HEK293 (cell line): ENCODE results near the gene KLF7.

Experiments
- CTCF ChIA-PET: fragments of 350-600 bp; formaldehyde crosslinking; extraction: SDS; loops from one replicate; lab custom pipeline; 2021; ENCODE audit warnings: antibody characterized with exemption; lab: Yijun Ruan, JAX
- POLR2A ChIA-PET: fragments of 300-600 bp; formaldehyde crosslinking; extraction: SDS; loops from one replicate; lab custom pipeline; 2020; ENCODE audit warnings: antibody characterized with exemption, inconsistent platforms; lab: Yijun Ruan, JAX
- H3K27ac ChIP-seq: fragments of 200-500 bp; sonication (Bioruptor generic); 2 replicates; pipeline ENCODE4 v1.5.1; 2014; ENCODE audit warnings: low read depth, low read length, control low read depth, inconsistent platforms; ENCODE audit errors: extremely low read depth
- H3K36me3 ChIP-seq, 2 experiments: fragments of 200-500 bp in 1 of 2; sonication (Bioruptor generic) in 1 of 2; 1 replicate in 1 of 2; 2 replicates in 1 of 2; pipeline ENCODE4 v1.5.1; 2014 to 2017; ENCODE audit warnings: inconsistent platforms in 2 of 2, low read length in 2 of 2; ENCODE audit not compliant: control insufficient read depth in 2 of 2, insufficient read depth in 1 of 2
- H3K4me1 ChIP-seq: fragments of 200-500 bp; sonication (Bioruptor generic); 2 replicates; pipeline ENCODE4 v1.5.1; 2014; ENCODE audit warnings: mild to moderate bottlenecking, low read length, inconsistent platforms; ENCODE audit not compliant: control insufficient read depth, insufficient read depth
- H3K4me3 ChIP-seq: 2 replicates; pipeline ENCODE4 v1.5.1; 2011; ENCODE audit warnings: low read depth, mild to moderate bottlenecking, control low read depth, low read length, moderate library complexity
- H3K9me3 ChIP-seq: fragments of 200-500 bp; sonication (Bioruptor generic); 2 replicates; pipeline ENCODE4 v1.5.1; 2014; ENCODE audit warnings: low read depth, low read length, inconsistent platforms; ENCODE audit not compliant: control insufficient read depth, insufficient read depth
- BCL11A ChIP-seq: fragments of 450-650 bp; formaldehyde crosslinking; IDR thresholded peaks from 2 replicates; pipeline ENCODE4 v1.5.1; 2016; ENCODE audit warnings: low read depth, missing biosample characterization, missing genetic modification characterization
- CTCF ChIP-seq: fragments of 450-650 bp; formaldehyde crosslinking; IDR thresholded peaks from 2 replicates; pipeline ENCODE4 v1.5.1; 2016; ENCODE audit warnings: missing biosample characterization, missing genetic modification characterization
- EGR2 ChIP-seq: fragments of 450-650 bp; formaldehyde crosslinking; IDR thresholded peaks from 2 replicates; pipeline ENCODE4 v1.5.1; 2016; ENCODE audit warnings: low read depth, missing biosample characterization, missing genetic modification characterization
- GLI2 ChIP-seq: fragments of 450-650 bp; formaldehyde crosslinking; IDR thresholded peaks from 2 replicates; pipeline ENCODE4; 2017; ENCODE audit warnings: missing biosample characterization, missing genetic modification characterization, low read depth, borderline replicate concordance
- GLI4 ChIP-seq: fragments of 450-650 bp; formaldehyde crosslinking; IDR thresholded peaks from 2 replicates; pipeline ENCODE4 v1.5.1; 2016; ENCODE audit warnings: missing biosample characterization, missing genetic modification characterization
- GLIS2 ChIP-seq: fragments of 450-650 bp; formaldehyde crosslinking; IDR thresholded peaks from 2 replicates; pipeline ENCODE4 v1.5.1; 2016; ENCODE audit warnings: missing biosample characterization, missing genetic modification characterization
- HOXA7 ChIP-seq: sonication (generic); formaldehyde crosslinking; IDR thresholded peaks from 2 replicates; pipeline ENCODE4 v1.8.1; 2022; ENCODE audit warnings: missing genetic modification reagents, borderline replicate concordance
- SP3 ChIP-seq: fragments of 450-650 bp; formaldehyde crosslinking; IDR thresholded peaks from 2 replicates; pipeline ENCODE4 v1.5.1; 2016; ENCODE audit warnings: missing biosample characterization, missing genetic modification characterization
- ZEB2 ChIP-seq: fragments of 450-650 bp; formaldehyde crosslinking; IDR thresholded peaks from 2 replicates; pipeline ENCODE4 v1.5.1; 2016; ENCODE audit warnings: missing biosample characterization, missing genetic modification characterization
- ZFP41 ChIP-seq: fragments of 450-650 bp; formaldehyde crosslinking; IDR thresholded peaks from 2 replicates; pipeline ENCODE4 v1.5.1; 2016; ENCODE audit warnings: missing biosample characterization, missing genetic modification characterization, borderline replicate concordance
- ZNF112 ChIP-seq: fragments of 450-650 bp; formaldehyde crosslinking; IDR thresholded peaks from 2 replicates; pipeline ENCODE4 v1.5.0; 2017; ENCODE audit warnings: missing biosample characterization, missing genetic modification characterization
- ZNF121 ChIP-seq: fragments of 450-650 bp; formaldehyde crosslinking; IDR thresholded peaks from 2 replicates; pipeline ENCODE4 v1.5.1; 2016; ENCODE audit warnings: missing biosample characterization, missing genetic modification characterization
- ZNF132 ChIP-seq: fragments of 450-650 bp; formaldehyde crosslinking; IDR thresholded peaks from 2 replicates; pipeline ENCODE4 v1.5.1; 2017; ENCODE audit warnings: missing biosample characterization, missing genetic modification characterization, borderline replicate concordance
- ZNF169 ChIP-seq: fragments of 450-650 bp; formaldehyde crosslinking; IDR thresholded peaks from 2 replicates; pipeline ENCODE4 v1.5.1; 2016; ENCODE audit warnings: missing biosample characterization, missing genetic modification characterization
- ZNF214 ChIP-seq: fragments of 450-650 bp; formaldehyde crosslinking; IDR thresholded peaks from 2 replicates; pipeline ENCODE4 v1.5.1; 2017; ENCODE audit warnings: missing biosample characterization, mild to moderate bottlenecking, missing genetic modification characterization, borderline replicate concordance
- ZNF221 ChIP-seq: fragments of 450-650 bp; formaldehyde crosslinking; IDR thresholded peaks from 2 replicates; pipeline ENCODE4 v1.5.1; 2017; ENCODE audit warnings: missing biosample characterization, missing genetic modification characterization, borderline replicate concordance
- ZNF292 ChIP-seq: fragments of 450-650 bp; formaldehyde crosslinking; IDR thresholded peaks from 2 replicates; pipeline ENCODE4 v1.5.1; 2016; ENCODE audit warnings: low read depth, missing biosample characterization, missing genetic modification characterization, borderline replicate concordance
- ZNF404 ChIP-seq: fragments of 450-650 bp; formaldehyde crosslinking; IDR thresholded peaks from 2 replicates; pipeline ENCODE4 v1.5.1; 2017; ENCODE audit warnings: missing biosample characterization, missing genetic modification characterization
- ZNF426 ChIP-seq: fragments of 450-650 bp; formaldehyde crosslinking; IDR thresholded peaks from 2 replicates; pipeline ENCODE4 v1.5.1; 2017; ENCODE audit warnings: missing biosample characterization, missing genetic modification characterization, mild to moderate bottlenecking, inconsistent platforms, moderate library complexity
- ZNF48 ChIP-seq: fragments of 450-650 bp; formaldehyde crosslinking; IDR thresholded peaks from 2 replicates; pipeline ENCODE4 v1.5.1; 2016; ENCODE audit warnings: missing biosample characterization, missing genetic modification characterization
- ZNF580 ChIP-seq: fragments of 450-650 bp; formaldehyde crosslinking; IDR thresholded peaks from 2 replicates; pipeline ENCODE4 v1.5.1; 2016; ENCODE audit warnings: missing biosample characterization, missing genetic modification characterization
- ZNF621 ChIP-seq: fragments of 450-650 bp; formaldehyde crosslinking; IDR thresholded peaks from 2 replicates; pipeline ENCODE4 v1.5.1; 2017; ENCODE audit warnings: missing biosample characterization, missing genetic modification characterization
- ZNF626 ChIP-seq: fragments of 450-650 bp; sonication (Bioruptor Pico); formaldehyde crosslinking; IDR thresholded peaks from 2 replicates; pipeline ENCODE4 v1.5.1; 2018; ENCODE audit warnings: missing biosample characterization, missing genetic modification characterization, inconsistent platforms
- ZNF692 ChIP-seq: fragments of 450-650 bp; formaldehyde crosslinking; IDR thresholded peaks from 2 replicates; pipeline ENCODE4 v1.5.1; 2016; ENCODE audit warnings: missing biosample characterization, missing genetic modification characterization
- ZNF707 ChIP-seq: fragments of 450-650 bp; formaldehyde crosslinking; IDR thresholded peaks from 2 replicates; pipeline ENCODE4 v1.5.1; 2016; ENCODE audit warnings: missing biosample characterization, missing genetic modification characterization
- ZNF830 ChIP-seq: fragments of 450-650 bp; IDR thresholded peaks from 2 replicates; pipeline ENCODE4 v1.5.0; 2018; ENCODE audit warnings: missing biosample characterization, missing genetic modification characterization, low read depth, mild to moderate bottlenecking, moderate library complexity
- ZSCAN16 ChIP-seq: fragments of 450-650 bp; formaldehyde crosslinking; IDR thresholded peaks from 2 replicates; pipeline ENCODE4 v1.5.1; 2016; ENCODE audit warnings: missing biosample characterization, missing genetic modification characterization
- ZSCAN5A ChIP-seq: fragments of 450-650 bp; formaldehyde crosslinking; IDR thresholded peaks from 2 replicates; pipeline ENCODE4 v1.5.1; 2016; ENCODE audit warnings: missing biosample characterization, missing genetic modification characterization
- TF ChIP-seq, protein P1 (sequence below): fragments of 450-650 bp; formaldehyde crosslinking; IDR thresholded peaks from 2 replicates; pipeline ENCODE4 v1.5.1; 2017; ENCODE audit warnings: missing biosample characterization, missing genetic modification characterization

KLF7 gene

DNA sequence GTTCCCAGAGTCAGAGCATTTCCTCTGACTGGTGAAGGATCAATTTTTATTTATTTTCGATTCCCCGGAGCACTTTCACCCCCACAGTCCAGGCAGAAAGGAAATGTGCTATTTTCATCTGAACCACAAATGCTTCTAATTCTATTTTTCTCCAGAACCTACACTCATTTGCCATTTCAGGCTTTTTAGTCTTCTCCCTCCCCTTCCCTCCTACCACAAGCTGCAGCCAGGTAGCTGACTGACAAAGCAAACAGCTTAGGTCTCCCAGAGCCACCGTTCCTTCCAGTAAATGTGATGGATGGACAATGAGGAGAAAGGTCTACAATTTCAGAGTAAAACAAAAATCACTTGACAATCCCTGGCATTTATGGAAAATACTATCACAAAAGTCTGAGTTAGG, 76.9 kb downstream of the KLF7 start:
- H3K4me1 ChIP-seq: no peaks in the 10 kb centered on the region
- ChIA-PET POLR2A (no interaction called here), CTCF (interaction anchor here (0.5 kb wide), 1 partner anchor 123 kb away, joined by 4 read pairs; no protein-coding TSS in a partner anchor)
- H3K9me3 ChIP-seq: no peaks in the 10 kb centered on the region
- H3K36me3 ChIP-seq: no peaks in the 10 kb centered on the region
- TF ChIP-seq ZNF132 (tag by site-specific recombination) (no peak), ZSCAN5A (no peak), ZNF621 (tag by site-specific recombination) (no peak), HOXA7 (CRISPR knock-in tag) (no peak), ZFP41 (tag by site-specific recombination) (no peak), ZEB2 (tag by site-specific recombination) (no peak), GLIS2 (tag by site-specific recombination) (no peak), GLI2 (no peak), ZNF426 (no peak), ZNF214 (tag by site-specific recombination) (no peak), CTCF (tag by site-specific recombination) (no peak), ZNF221 (tag by site-specific recombination) (no peak), ZNF112 (tag by site-specific recombination) (no peak)
- no peak overlapping the region for H3K27ac ChIP-seq
- no peak overlapping the region for H3K4me3 ChIP-seq

GRCh38 chr2:207088276-207088675, 77.5 kb downstream of the KLF7 start:
- POLR2A ChIA-PET: no interaction called here
- Histone ChIP-seq H3K4me3 (no peak overlapping the region), H3K36me3 (no peaks in the 10 kb centered on the region), H3K27ac (no peak overlapping the region), H3K9me3 (no peaks in the 10 kb centered on the region), H3K4me1 (no peaks in the 10 kb centered on the region)
- CTCF ChIA-PET: no interaction called here
- TF ChIP-seq ZNF169 (tag by site-specific recombination): no peak
- TF ChIP-seq ZSCAN16: no peak
- TF ChIP-seq ZNF626 (tag by site-specific recombination): no peak
- TF ChIP-seq BCL11A: no peak
- TF ChIP-seq, protein P1, sequence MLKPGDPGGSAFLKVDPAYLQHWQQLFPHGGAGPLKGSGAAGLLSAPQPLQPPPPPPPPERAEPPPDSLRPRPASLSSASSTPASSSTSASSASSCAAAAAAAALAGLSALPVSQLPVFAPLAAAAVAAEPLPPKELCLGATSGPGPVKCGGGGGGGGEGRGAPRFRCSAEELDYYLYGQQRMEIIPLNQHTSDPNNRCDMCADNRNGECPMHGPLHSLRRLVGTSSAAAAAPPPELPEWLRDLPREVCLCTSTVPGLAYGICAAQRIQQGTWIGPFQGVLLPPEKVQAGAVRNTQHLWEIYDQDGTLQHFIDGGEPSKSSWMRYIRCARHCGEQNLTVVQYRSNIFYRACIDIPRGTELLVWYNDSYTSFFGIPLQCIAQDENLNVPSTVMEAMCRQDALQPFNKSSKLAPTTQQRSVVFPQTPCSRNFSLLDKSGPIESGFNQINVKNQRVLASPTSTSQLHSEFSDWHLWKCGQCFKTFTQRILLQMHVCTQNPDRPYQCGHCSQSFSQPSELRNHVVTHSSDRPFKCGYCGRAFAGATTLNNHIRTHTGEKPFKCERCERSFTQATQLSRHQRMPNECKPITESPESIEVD (tag by site-specific recombination): no peak
- TF ChIP-seq EGR2 (tag by site-specific recombination): no peak
- no peak for TF ChIP-seq ZNF580
- TF ChIP-seq ZNF404 (tag by site-specific recombination): no peak
- TF ChIP-seq GLI4 (tag by site-specific recombination): no peak
- TF ChIP-seq ZNF707: no peak
- TF ChIP-seq ZNF830 (tag by site-specific recombination): no peak
- no peak for TF ChIP-seq SP3 (tag by site-specific recombination)
- no peak for TF ChIP-seq ZNF292 (tag by site-specific recombination)
- TF ChIP-seq ZNF692 (tag by site-specific recombination): no peak
- TF ChIP-seq ZNF121: no peak
- TF ChIP-seq ZNF221 (tag by site-specific recombination): no peak
- no peak for TF ChIP-seq ZNF621 (tag by site-specific recombination)
- no peak for TF ChIP-seq ZNF48 (tag by site-specific recombination)
